PC-9 (cell line): ENCODE data around the gene PITRM1. TPM values are rescaled to one million over a fixed set of nuclear protein-coding genes. Genes with fewer than 3 reads are reported as not detected.
A peak's percentile ranks its signal among the peaks of the same experiment; 100 is the strongest.

Experiments used
- BruUV-seq: library from RNA; stranded (reverse); fragments of 400-500 nt; replicated peaks from 2 replicates; lab custom pipeline; 2021; lab: Mats Ljungman, UMichigan
- CTCF ChIA-PET: fragments of 300-600 bp; sonication (Branson Sonifier 250); formaldehyde crosslinking; loops from one replicate; lab custom pipeline; 2022; ENCODE audit warnings: antibody characterized with exemption; lab: Charles Lee
- POLR2A ChIA-PET: fragments of 300-600 bp; sonication (Branson Sonifier 250); formaldehyde crosslinking; loops from one replicate; lab custom pipeline; 2022; ENCODE audit warnings: antibody characterized with exemption; ENCODE audit not compliant: unreplicated experiment; lab: Charles Lee
- DNase-seq, 2 experiments: peaks; one replicate each; pipeline versions ENCODE4 v3.0.0 to v3.0.0-alpha.2; 2015 to 2022; ENCODE audit warnings: mixed read lengths in 1 of 2
- H2AFZ ChIP-seq: fragments of 200-600 bp; sonication (generic); 2 replicates; pipeline ENCODE4 v1.8.1; 2017; ENCODE audit warnings: antibody characterized with exemption
- H3F3A ChIP-seq: fragments of 200-600 bp; sonication (generic); 2 replicates; pipeline ENCODE4 v1.8.1; 2017; ENCODE audit warnings: antibody characterized with exemption, mild to moderate bottlenecking, low read depth; ENCODE audit not compliant: insufficient read depth
- H3K27ac ChIP-seq: fragments of 200-600 bp; sonication (generic); 2 replicates; pipeline ENCODE4 v1.6.1; 2016; ENCODE audit warnings: mixed run types
- H3K27me3 ChIP-seq: fragments of 200-600 bp; sonication (generic); 2 replicates; pipeline ENCODE4 v1.6.1; 2016; ENCODE audit warnings: low read depth, mixed run types; ENCODE audit not compliant: insufficient read depth
- H3K36me3 ChIP-seq: fragments of 200-600 bp; sonication (generic); 2 replicates; pipeline ENCODE4 v1.6.1; 2016; ENCODE audit warnings: low read depth, mixed run types
- H3K4me1 ChIP-seq: fragments of 200-600 bp; sonication (generic); replicated peaks from 2 replicates; pipeline ENCODE4 v1.6.1; 2016; ENCODE audit warnings: mixed run types; ENCODE audit not compliant: insufficient read depth
- H3K4me2 ChIP-seq: fragments of 200-600 bp; sonication (generic); 2 replicates; pipeline ENCODE4 v1.6.1; 2017; ENCODE audit warnings: mixed run types
- H3K4me3 ChIP-seq: fragments of 200-600 bp; sonication (generic); 2 replicates; pipeline ENCODE4 v1.6.1; 2016; ENCODE audit warnings: mixed run types
- H3K79me2 ChIP-seq: fragments of 200-600 bp; sonication (generic); 2 replicates; pipeline ENCODE4 v1.6.1; 2017; ENCODE audit warnings: low read depth, mixed run types
- H3K9me2 ChIP-seq: fragments of 200-600 bp; sonication (generic); 2 replicates; pipeline ENCODE4 v1.8.1; 2017; ENCODE audit warnings: mild to moderate bottlenecking; ENCODE audit not compliant: insufficient read depth
- H3K9me3 ChIP-seq: fragments of 200-600 bp; sonication (generic); 2 replicates; pipeline ENCODE4 v1.8.1; 2016; ENCODE audit warnings: low read depth; ENCODE audit not compliant: insufficient read depth
- H4K20me1 ChIP-seq: fragments of 200-600 bp; sonication (generic); 2 replicates; pipeline ENCODE4 v1.8.1; 2017; ENCODE audit not compliant: insufficient read depth
- EZH2 ChIP-seq: fragments of 200-600 bp; sonication (generic); IDR thresholded peaks from 2 replicates; pipeline ENCODE4 v1.8.0; 2017; ENCODE audit warnings: antibody characterized with exemption, low read depth
- intact Hi-C: fragments of 100-400 bp; cut with micrococcal nuclease; formaldehyde crosslinking; loops from one replicate; pipeline ENCODE4 v1.10.0; 2022; ENCODE audit not compliant: unreplicated experiment
- total RNA-seq: library from RNA; stranded (reverse); gene quantifications from 2 replicates; pipeline ENCODE4 v1.2.3, GENCODE V29; 2021
- TF ChIP-seq, protein P1 (sequence below): fragments of 200-600 bp; sonication (generic); conservative IDR thresholded peaks from 2 replicates; pipeline ENCODE4 v1.6.1; 2017; ENCODE audit warnings: mixed run types, antibody characterized with exemption, mild to moderate bottlenecking, moderate library complexity

The PITRM1 gene
- total RNA-seq, 1 experiment from 2014 or later, result 124 TPM

DNA sequence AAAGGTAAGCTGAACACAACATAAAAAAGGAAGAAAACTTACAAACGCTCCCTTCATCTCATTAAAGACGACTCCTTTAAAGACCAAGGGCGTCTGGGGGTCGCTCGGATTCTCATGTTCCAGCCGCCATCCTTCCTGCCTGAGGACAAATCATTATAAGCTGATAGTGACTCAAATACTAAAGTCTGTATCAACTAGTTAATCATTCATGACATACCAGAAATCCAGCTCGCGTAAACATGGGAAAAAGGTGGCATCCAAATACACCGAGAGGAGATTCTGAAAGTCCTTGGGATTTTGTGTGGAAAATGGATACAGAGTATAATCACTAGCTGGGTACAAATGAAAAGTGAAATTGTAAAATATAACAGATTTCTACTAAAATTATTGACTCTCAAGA, 7.4 kb downstream of the PITRM1 start:
- Histone ChIP-seq H3K36me3 (no peaks in the 10 kb centered on the region), H3F3A (no peaks in the 10 kb centered on the region), H3K27me3 (no peaks in the 10 kb centered on the region), H3K4me2 (no peak overlapping the region), H2AFZ (no peak overlapping the region), H3K27ac (no peak overlapping the region), H3K4me1 (no peaks in the 10 kb centered on the region), H4K20me1 (no peaks in the 10 kb centered on the region), H3K9me3 (no peaks in the 10 kb centered on the region), H3K4me3 (no peak overlapping the region), H3K9me2 (no peaks in the 10 kb centered on the region), H3K79me2 (peaks cover 8% of the 10 kb centered on the region)
- BruUV-seq, result no TSS peak
- intact Hi-C loops, result no loop called here
- DNase-seq, result no peak
- no peak for TF ChIP-seq EZH2
- TF ChIP-seq, protein P1, sequence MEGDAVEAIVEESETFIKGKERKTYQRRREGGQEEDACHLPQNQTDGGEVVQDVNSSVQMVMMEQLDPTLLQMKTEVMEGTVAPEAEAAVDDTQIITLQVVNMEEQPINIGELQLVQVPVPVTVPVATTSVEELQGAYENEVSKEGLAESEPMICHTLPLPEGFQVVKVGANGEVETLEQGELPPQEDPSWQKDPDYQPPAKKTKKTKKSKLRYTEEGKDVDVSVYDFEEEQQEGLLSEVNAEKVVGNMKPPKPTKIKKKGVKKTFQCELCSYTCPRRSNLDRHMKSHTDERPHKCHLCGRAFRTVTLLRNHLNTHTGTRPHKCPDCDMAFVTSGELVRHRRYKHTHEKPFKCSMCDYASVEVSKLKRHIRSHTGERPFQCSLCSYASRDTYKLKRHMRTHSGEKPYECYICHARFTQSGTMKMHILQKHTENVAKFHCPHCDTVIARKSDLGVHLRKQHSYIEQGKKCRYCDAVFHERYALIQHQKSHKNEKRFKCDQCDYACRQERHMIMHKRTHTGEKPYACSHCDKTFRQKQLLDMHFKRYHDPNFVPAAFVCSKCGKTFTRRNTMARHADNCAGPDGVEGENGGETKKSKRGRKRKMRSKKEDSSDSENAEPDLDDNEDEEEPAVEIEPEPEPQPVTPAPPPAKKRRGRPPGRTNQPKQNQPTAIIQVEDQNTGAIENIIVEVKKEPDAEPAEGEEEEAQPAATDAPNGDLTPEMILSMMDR, result no peak
- ChIA-PET POLR2A (no interaction called here), CTCF (interaction anchor here (0.7 kb wide), 1 partner anchor 307 kb away, joined by 3 read pairs; no protein-coding TSS in a partner anchor)

DNA sequence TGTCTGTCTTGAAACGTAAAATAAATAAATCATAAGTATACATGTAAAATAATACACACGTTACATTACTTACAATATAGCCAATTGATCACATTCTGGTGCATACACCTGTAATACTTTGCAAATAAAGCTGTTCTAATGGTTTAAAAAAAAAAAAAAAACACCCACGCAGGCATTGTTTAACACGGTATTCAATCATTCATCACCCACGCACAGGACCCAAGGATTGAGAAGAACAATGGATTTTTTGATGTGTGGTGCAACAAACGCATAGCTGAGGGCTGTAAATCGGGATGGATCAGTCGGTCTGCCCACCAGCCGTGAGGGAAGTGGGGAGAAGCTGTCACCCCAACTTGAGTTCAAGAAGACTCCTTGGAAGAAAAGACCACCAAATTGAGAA, 8.7 kb downstream of the PITRM1 start:
- H3K4me2 ChIP-seq, result no peak overlapping the region
- no peaks in the 10 kb centered on the region for H4K20me1 ChIP-seq
- CTCF ChIA-PET, result interaction anchor here (0.6 kb wide), 1 partner anchor 52 kb away, joined by 4 read pairs; no protein-coding TSS in a partner anchor
- no peak overlapping the region for H3K4me3 ChIP-seq
- intact Hi-C loops, result no loop called here
- no peaks in the 10 kb centered on the region for H3K9me3 ChIP-seq
- no peaks in the 10 kb centered on the region for H3K4me1 ChIP-seq
- H3F3A ChIP-seq, result no peaks in the 10 kb centered on the region
- no peaks in the 10 kb centered on the region for H3K9me2 ChIP-seq
- H3K79me2 ChIP-seq, result no peaks in the 10 kb centered on the region
- no peak for TF ChIP-seq EZH2
- TF ChIP-seq, protein P1, result no peak
- no peak overlapping the region for H2AFZ ChIP-seq
- BruUV-seq, result no TSS peak
- no peak overlapping the region for H3K27ac ChIP-seq
- POLR2A ChIA-PET, result interaction anchor here (0.7 kb wide), 2 partner anchors 24 to 1612 kb away, joined by 7 to 30 read pairs; no protein-coding TSS in a partner anchor
- 0 out of 2 replicates have a peak, but pooled peaks cover 4% of the 10 kb centered on the region for H3K36me3 ChIP-seq
- no peak for DNase-seq
- H3K27me3 ChIP-seq, result no peaks in the 10 kb centered on the region

DNA sequence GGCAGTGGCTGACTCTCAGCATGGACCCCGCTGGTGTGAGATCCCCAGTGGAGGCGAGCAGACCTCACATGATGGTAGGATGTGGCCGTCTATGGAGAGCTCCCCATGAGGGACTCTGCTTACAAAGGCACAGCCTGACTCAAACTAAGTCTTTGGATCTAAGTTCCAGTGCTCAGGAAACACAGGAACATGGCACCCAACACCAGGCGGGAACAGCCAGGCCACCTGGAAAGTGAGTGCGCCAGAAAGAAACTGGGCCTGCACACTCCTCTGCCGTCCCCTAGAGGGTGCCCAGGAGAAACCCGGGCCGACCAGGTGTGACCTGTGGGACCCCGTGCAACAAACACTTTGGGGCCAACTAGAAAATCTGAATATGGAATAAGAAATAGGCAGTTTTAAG, 10.0 kb downstream of the PITRM1 start:
- H3K9me3 ChIP-seq, result no peaks in the 10 kb centered on the region
- H3K4me2 ChIP-seq, result no peak overlapping the region
- no peak overlapping the region for H3K4me3 ChIP-seq
- CTCF ChIA-PET, result no interaction called here
- POLR2A ChIA-PET, result interaction anchor here (0.6 kb wide), 1 partner anchor 117 kb away, joined by 3 read pairs; no protein-coding TSS in a partner anchor
- no peak overlapping the region for H2AFZ ChIP-seq
- no TSS peak for BruUV-seq
- no peak for TF ChIP-seq EZH2
- TF ChIP-seq, protein P1, result 0 out of 2 replicates have a peak, but pooled peaks have one; percentile 27
- no peaks in the 10 kb centered on the region for H3K4me1 ChIP-seq
- H3K27ac ChIP-seq, result no peak overlapping the region
- H3K36me3 ChIP-seq, result peaks cover 9% of the 10 kb centered on the region; the same call in 1 of the 2 replicates
- no peaks in the 10 kb centered on the region for H3K9me2 ChIP-seq
- no peak for DNase-seq
- H3F3A ChIP-seq, result no peaks in the 10 kb centered on the region
- intact Hi-C loops, result no loop called here
- H3K27me3 ChIP-seq, result no peaks in the 10 kb centered on the region
- no peaks in the 10 kb centered on the region for H3K79me2 ChIP-seq
- H4K20me1 ChIP-seq, result no peaks in the 10 kb centered on the region
